ENCODE measurements around the gene COX7A2L. TPM values are rescaled to one million over a fixed set of nuclear protein-coding genes. Genes with fewer than 3 reads are reported as not detected.

The COX7A2L gene
- total and polyA plus RNA-seq, 9 of the 15 experiments (the other 6 are each of a cell fraction or from before 2014, with no cell fraction given): 118 to 481 (median 163) TPM

- TF ChIP-seq ATF6 (CRISPR knock-in tag; IDR thresholded peaks at IDR 0.05) (peak; percentile 19; the same call in 1 of the 2 replicates), CREB3L1 (IDR thresholded peaks at IDR 0.05; ENCODE audit: borderline replicate concordance, low read depth) (peak; percentile 61; the same call in 1 of the 2 replicates), ZNF280A (IDR thresholded peaks at IDR 0.05; ENCODE audit: low read depth, partially characterized antibody) (no peak), FOXJ2 (tag; IDR thresholded peaks at IDR 0.05) (peak; percentile 67; the same call in 1 of the 2 replicates), RB1 (IDR thresholded peaks at IDR 0.05; ENCODE audit: low read depth) (peak; percentile 85), ZKSCAN8 (CRISPR knock-in tag; IDR thresholded peaks at IDR 0.05) (no peak), PHB2 (IDR thresholded peaks at IDR 0.05; ENCODE audit: low read depth) (no peak), TCF3 (CRISPR knock-in tag; IDR thresholded peaks at IDR 0.05) (no peak), YBX1 (IDR thresholded peaks at IDR 0.05) (no peak), GTF2F1 (IDR thresholded peaks at IDR 0.05; ENCODE audit: low read depth, low read length) (no peak), ATF3 (IDR thresholded peaks at IDR 0.05) (no peak), ATF3 (CRISPR knock-in tag; conservative IDR thresholded peaks at IDR 0.05) (peak; percentile 80; the same call in 1 of the 2 replicates), BCLAF1 (IDR thresholded peaks at IDR 0.05; ENCODE audit: borderline replicate concordance in 1 of 2, control insufficient read depth in 1 of 2, low read depth in 2 of 2, low read length in 1 of 2) (0 out of 4 replicates have a peak, but pooled peaks of 1 of the 2 experiments have one; percentile 30), PHF20 (IDR thresholded peaks at IDR 0.05; ENCODE audit: partially characterized antibody) (peak; percentile 84), ZBTB2 (IDR thresholded peaks at IDR 0.05) (0 out of 2 replicates have a peak, but pooled peaks have one; percentile 42)
Observed at GRCh38 chr2:42360890-42361727, at the start of gene COX7A2L (continued).
